Breast epithelium (tissue), 3 donors: ENCODE results near the gene NUDCD2.

Source experiments
- POLR2A ChIP-seq: fragments of 450-650 bp; IDR thresholded peaks from one replicate; pipeline ENCODE4 v1.6.1; 2016; ENCODE audit warnings: antibody characterized with exemption, mild to moderate bottlenecking, moderate library complexity
- POLR2AphosphoS5 ChIP-seq, 3 donors: sonication (generic); formaldehyde crosslinking; IDR thresholded peaks; one replicate each; pipeline ENCODE4 v1.6.1; 2017; ENCODE audit warnings: antibody characterized with exemption in 3 of 3
- TF ChIP-seq, protein P1 (sequence below), 3 donors: fragments of 450-650 bp; IDR thresholded peaks; one replicate each; pipeline ENCODE4 v1.5.1; 2016 to 2017; ENCODE audit warnings: antibody characterized with exemption in 3 of 3, mild to moderate bottlenecking in 3 of 3, moderate library complexity in 3 of 3

DNA sequence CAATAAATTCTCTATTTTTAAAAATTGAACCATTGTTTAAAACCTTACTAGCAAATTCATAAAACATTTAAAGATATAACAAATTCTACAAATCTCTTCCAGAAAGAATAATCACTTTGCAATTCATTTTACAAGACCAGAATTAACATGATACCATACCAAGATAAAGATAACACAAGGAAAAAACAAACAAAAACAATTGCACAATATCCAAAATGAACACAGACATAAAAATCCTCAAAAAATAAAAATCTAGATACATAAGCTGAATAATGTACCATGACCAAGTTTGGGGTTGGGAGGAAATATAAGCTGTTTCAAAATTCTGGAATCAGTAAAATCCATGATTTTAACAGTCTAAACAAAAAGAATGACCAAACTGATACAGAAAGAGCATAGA, 11.4 kb downstream of the NUDCD2 start:
- TF ChIP-seq, protein P1, sequence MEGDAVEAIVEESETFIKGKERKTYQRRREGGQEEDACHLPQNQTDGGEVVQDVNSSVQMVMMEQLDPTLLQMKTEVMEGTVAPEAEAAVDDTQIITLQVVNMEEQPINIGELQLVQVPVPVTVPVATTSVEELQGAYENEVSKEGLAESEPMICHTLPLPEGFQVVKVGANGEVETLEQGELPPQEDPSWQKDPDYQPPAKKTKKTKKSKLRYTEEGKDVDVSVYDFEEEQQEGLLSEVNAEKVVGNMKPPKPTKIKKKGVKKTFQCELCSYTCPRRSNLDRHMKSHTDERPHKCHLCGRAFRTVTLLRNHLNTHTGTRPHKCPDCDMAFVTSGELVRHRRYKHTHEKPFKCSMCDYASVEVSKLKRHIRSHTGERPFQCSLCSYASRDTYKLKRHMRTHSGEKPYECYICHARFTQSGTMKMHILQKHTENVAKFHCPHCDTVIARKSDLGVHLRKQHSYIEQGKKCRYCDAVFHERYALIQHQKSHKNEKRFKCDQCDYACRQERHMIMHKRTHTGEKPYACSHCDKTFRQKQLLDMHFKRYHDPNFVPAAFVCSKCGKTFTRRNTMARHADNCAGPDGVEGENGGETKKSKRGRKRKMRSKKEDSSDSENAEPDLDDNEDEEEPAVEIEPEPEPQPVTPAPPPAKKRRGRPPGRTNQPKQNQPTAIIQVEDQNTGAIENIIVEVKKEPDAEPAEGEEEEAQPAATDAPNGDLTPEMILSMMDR (IDR thresholded peaks at IDR 0.05): no peak
- TF ChIP-seq POLR2A (no peak), POLR2AphosphoS5 (IDR thresholded peaks at IDR 0.05) (no peak)
